NCI-H748 (cell line): ENCODE results near the gene RNASEH2C.
"Not testable (repeated sequence)": the region's sequence is repeated elsewhere in the genome, so short reads cannot be mapped to it uniquely, and the experiment has no call there.

Experiments
- DNase-seq: peaks from one replicate; lab custom pipeline; 2025; ENCODE audit not compliant: unreplicated experiment; lab: John Stamatoyannopoulos, UW

The RNASEH2C gene

DNA sequence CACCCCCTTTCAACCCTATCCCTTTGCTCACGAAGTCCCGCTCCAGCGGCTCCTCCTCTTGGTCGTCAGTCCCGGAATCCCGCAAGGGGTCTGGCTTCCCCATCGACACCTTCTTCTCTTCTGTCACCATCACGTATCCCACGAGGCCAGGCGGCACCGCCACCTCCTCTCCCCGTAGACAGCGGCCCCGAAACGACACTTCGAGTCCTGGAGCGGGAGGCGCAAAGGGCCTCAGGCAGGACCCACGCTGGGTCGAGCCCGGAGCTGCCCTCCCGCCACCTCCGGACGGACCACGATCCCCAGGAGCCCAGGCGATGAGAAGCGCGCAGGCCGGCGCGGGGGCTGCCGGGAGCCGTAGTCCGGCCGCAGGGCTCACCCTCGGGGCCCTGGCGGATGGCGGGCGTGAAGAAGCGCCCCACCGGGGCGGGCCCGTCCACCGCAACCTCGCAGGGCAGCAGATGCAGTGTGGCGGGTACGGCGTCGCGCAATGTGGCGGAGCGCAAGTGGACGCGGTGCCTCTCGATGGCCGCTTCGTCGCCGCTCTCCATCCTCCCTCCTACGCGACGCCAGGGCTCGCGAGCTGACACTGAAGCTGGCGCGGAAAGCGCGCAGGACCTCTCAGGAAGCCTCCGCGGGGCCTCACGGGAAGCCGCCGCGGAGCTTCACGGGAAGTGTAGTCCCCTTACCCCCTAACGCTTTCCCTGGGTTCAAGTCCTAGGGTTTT is at the start of gene RNASEH2C:
Gene RNASEH2C (minus strand): TSS at position 588 of the 724 bp plus-strand sequence. CDS start 40 bp downstream, at position 548.
- DNase-seq = peak; percentile 92

DNA sequence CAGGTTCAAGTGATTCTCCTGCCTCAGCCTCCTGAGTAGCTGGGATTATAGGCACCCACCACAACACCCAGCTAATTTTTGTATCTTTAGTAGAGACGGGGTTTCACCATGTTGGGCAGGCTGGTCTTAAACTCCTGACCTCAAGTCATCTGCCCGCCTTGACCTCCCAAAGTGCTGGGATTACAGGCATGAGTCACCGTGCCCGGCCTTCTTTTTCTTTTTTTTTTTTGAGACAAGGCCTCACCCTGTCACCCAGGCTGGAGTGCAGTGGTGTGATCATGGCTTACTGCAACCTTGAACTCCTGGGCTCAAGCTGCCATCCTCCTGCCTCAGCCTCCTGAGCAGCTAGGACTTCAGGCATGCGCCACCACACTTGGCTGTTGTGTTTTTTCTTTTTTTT is 47.2 kb upstream of the RNASEH2C start:
- DNase-seq = not testable (repeated sequence)

DNA sequence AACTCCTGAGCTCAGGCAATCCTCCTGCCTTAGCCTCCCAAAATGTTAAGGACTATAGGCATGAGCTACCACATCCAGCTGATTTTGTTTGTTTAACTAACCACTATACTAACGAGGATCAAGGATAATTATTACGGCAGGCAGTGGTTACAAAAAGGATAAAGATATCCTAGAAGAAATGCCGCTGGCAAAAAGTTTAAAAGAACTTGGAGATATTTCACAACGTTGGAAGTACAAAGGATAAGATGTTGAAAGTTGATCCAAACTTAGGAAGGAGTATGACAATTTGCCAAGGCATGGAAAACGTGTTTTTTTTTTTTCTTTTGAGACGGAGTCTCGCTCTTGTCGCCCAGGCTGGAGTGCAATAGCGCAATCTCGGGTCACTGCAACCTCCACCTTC is 46.8 kb upstream of the RNASEH2C start:
- DNase-seq = no peak

DNA sequence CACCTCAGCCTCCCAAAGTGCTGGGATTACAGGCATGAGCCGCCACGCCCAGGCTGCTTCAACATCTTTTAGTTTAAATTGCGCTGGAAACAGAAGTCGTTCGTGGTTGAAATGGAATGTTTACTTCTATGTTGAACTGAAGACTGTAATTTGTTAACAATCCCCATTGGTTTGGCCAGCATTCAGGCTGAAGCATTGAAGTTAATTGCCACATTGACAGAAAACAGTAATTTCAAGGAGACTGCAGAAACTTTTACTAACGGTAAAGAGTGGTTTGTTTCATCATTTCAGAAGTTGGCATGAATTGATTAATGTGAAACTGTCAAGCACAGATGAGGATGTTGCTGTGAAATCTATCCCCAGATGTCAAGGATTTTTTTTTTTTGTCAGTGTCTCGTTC is 45.9 kb upstream of the RNASEH2C start:
- DNase-seq = no peak

DNA sequence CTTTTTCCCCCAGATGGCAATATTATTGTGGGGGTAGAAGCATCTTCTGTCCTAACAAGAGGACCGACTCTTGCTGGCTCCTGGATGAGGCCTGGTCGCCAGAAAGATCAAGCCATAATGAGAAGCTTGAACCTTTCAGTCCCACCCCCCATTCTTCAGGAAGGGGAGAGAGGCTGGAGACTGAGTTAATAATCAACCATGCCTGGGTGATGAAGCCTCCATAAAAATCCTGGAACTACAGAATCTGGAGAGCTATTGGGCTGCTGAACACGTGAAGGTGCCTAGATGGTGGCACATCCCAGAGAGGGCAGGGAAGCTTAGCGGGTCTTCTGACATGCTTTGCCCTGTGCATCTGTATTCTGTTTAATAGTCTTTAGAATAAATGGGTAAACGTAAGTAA is 43.8 kb upstream of the RNASEH2C start:
- DNase-seq = no peak

DNA sequence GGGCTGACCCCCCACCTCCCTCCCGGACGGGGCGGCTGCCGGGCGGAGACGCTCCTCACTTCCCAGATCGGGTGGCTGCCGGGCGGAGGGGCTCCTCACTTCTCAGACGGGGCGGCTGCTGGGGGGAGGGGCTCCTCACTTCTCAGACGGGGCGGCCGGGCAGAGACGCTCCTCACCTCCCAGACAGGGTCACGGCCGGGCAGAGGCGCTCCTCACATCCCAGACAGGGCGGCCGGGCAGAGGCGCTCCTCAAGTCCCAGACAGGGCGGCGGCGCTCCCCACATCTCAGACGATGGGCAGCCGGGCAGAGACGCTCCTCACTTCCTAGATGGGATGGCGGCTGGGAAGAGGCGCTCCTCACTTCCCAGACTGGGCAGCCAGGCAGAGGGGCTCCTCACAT is 42.2 kb upstream of the RNASEH2C start:
- DNase-seq = not testable (repeated sequence)

DNA sequence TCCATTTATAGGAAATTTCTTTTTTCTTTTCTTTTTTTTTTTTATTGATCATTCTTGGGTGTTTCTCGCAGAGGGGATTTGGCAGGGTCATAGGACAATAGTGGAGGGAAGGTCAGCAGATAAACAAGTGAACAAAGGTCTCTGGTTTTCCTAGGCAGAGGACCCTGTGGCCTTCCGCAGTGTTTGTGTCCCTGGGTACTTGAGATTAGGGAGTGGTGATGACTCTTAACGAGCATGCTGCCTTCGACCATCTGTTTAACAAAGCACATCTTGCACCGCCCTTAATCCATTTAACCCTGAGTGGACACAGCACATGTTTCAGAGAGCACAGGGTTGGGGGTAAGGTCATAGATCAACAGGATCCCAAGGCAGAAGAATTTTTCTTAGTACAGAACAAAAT is 41.6 kb upstream of the RNASEH2C start:
- DNase-seq = not testable (repeated sequence)

DNA sequence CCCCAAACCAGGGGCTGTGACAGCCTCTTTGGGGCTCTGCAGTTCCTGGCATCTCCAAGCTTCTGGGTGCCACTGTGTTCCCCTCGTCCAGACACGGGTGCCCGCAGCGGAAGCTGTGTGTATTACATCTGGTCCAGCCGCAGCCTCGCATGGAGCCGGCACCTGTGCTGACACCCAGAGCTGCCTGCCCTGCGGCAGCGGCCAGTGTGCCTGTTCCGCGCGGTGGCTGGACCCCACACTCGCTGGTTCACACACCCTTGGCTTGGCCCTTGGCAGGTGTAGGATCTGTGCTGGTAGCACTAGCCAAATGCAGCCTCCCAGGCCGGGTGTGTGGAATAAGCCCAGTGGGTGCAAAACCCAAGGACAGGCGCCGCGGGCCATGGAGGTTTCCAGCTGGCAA is 24.5 kb upstream of the RNASEH2C start:
- no peak for DNase-seq

DNA sequence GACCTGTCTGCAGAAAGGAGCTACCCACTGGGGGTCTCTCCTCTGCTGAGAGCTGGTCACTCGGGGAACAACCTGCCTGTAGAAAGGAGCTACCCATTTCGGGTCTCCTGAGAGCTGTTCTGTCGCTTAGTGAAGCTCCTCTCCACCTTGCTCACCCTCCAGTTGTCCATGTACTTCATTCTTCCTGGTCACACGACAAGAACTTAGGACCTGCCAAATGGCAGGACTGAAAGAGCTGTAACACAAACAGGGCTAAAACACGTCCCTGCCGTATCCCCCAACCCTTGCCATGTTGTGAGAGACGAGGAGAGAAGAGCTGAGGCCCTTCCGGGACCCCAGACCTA is 24.1 kb upstream of the RNASEH2C start:
- DNase-seq = no peak

DNA sequence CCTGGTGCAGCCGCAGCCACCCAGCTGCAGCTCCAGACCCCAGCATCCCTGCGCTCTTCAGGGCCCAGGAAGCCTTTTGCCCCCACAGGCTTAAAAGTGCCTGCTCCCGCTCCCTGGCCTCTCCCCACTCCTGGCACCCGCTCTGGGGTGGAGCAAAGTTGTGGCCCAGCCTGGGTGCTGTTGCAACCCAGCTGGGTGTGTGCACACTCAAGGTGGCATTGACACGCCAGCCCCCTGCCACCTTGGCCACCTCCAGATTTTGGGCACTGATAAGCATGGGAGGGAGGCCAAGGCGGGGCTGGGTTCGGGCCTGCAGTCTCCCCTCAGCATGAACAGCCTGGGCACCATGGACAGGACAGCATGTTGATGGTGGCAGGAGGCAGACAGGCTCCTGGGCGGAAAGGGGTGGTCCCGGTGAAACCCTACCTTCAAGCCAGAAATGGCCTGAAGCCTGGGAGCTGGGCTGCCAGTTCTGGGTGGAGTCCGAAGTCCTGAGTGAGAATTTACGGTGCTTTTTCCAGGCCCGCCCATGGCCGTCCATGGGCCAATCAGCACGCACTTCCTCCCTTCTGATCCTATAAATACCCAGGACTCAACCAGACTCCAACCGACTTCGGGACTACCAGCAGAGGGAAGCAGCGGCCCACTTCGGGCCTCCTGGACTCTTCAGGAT is 23.6 kb upstream of the RNASEH2C start:
- DNase-seq = peak; percentile 63

DNA sequence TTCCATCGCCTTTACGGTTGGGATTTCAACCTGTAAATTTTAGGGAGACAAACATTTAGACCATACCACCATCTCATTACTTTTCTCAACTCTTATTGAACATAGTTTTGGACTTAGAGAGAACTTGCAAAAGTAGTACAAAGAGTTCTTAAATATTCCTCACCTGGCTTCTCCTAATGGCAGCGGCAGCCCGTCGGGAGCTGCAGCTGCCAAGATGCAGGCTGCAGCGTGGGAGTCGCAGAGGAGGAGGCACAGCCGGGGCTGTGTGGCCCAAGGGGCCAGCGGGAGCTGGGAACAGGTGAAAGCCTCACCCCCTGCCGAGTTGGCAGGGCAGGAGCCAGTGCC is 23.1 kb upstream of the RNASEH2C start:
- DNase-seq = no peak

DNA sequence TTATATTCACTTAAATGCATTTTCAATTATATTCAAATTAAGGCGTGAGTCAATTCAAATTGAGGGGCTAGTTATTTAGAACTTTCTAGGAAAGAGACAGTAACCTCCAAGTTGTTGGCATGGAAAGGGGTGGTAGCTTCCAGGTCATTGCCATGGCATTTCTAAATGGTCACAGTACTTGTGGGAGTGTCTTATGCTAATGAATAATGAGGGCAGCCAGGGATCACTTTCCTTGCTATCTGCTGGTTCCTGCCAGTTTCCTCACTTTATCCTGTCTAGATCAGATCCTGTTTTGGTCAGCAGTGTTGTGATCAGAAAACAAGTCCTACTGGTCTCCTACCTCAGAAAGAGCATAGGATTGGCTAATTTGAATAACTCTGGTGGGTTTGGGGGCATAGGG is 21.8 kb upstream of the RNASEH2C start:
- DNase-seq = no peak

DNA sequence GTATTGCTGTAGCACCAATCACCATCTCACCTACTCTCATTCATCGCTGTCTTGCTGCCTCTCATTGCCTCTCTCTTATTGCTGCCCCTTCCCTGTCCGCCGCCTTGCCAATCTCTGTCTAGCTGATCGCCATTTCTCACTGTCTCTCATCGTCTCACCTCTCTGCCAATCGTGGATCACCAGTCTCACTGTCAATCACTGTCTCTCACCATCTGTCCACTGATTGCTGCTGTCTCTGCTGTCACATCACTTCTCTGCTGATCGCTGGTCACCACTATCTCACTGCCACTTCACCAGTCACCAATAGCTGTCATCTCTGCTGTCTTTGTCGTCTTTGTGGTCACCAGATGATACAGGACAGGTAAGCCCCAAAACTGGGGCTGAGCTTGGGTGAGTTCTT is 20.6 kb upstream of the RNASEH2C start:
- DNase-seq = no peak

DNA sequence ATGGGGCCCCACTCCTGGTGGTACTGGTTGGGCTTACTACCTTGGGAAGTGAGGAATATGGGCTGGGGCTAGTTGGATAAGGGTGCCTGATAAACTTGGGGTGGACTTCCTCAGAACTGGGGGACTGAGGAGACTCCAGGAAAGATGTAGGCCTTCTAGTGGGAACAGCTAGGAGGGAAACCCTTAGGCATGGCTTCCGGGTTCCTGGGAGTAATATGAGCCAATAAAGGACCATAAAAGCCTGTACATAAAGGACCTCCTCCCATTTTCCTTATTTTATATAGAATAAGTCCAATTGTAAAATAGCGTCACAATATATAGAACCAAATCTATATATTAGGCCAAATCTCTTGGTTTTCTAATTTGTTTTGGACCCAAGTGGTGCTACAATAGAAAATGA is 18.4 kb upstream of the RNASEH2C start:
- no peak for DNase-seq

DNA sequence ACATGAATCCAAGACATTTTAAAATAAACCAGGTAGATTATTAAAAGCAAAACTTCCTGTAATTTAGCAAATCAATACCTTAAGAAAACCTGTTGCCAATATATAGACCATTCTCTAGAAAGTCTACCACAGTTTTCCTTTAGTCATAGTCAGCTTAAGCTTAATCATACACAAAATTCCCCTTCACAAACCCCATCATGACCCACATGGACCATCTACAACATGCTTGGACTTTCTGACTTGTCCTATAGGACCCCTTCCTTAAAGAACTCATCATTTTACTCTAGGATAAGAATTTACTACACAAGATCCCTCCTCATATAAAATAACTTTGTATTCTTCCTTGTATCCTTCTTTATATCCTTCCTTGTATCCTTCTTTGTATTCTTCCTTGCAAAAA is 16.2 kb upstream of the RNASEH2C start:
- no peak for DNase-seq

DNA sequence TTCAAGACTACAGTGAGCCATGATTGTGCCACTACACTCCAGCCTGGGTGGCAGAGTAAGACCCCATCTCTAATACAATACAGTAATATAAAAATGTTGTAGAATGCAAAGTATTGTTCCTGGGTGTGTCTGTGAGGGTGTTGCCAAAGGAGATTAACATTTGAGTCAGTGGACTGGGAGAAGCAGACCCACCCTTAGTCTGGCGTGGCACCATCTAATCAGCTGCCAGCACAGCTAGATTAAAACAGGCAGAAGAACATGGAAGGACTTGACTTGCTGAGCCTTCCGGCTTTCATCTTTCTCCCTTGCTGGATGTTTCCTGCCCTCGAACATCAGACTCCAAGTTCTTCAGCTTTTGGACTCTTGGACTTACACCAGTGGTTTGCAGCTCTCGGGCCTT is 14.5 kb upstream of the RNASEH2C start:
- not testable (repeated sequence) for DNase-seq

DNA sequence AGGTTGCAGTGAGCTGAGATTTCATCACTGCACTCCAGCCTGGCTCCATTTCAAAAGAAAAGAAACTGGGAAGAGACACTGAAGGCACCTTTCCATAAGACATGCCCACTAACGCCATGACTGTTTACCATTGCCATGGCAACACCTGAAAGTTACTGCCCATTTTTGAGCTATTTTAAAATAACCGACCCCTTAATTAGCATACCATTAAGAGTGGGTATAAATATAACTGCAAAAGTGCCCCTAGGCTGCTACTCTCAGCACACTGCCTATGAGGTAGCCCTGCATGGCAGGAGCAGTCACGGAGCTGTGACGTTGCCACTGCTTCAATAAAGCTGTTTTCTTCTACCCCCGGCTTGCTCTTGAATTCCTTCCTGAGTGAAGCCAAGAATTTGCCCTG is 9.9 kb upstream of the RNASEH2C start:
- peak; percentile 16 for DNase-seq

DNA sequence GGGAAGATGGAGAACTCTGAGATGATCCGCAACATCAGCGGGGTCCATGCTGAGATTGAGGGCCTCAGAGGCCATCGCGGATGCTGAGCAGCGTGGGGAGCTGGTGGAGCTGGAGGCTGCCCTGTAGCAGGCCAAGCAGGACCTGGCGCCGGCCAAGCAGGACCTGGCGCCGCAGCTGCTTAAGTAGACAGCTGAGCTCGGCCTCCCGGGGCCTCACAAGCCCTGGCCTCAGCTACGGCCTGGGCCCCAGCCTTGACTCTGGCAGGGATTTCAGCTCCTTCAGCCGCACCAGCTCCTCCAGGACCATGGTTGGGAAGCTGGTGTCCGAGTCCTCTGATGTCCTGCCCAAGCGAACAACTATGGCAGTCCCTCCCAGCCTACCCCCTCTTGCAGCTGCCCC is 7.3 kb upstream of the RNASEH2C start:
- no peak for DNase-seq

DNA sequence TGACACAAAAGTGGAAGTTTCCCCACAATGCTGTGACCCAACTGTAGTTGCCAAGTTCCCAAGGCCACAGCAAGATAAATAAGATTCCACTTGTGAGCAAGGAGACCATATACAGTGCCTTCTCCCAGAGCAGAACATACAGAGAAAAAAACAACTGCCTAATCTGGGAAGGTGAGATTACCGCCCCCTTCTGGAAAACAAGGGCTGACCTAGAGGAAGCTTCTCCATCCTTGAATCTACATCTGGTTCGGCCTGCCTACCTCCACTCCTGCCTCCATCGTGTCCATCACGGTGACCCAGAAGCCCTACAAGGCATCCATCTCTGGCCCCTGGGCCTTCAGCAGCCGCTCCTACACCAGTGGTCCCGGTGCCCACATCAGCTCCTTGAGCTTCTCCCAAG is 6.1 kb upstream of the RNASEH2C start:
- DNase-seq = no peak

DNA sequence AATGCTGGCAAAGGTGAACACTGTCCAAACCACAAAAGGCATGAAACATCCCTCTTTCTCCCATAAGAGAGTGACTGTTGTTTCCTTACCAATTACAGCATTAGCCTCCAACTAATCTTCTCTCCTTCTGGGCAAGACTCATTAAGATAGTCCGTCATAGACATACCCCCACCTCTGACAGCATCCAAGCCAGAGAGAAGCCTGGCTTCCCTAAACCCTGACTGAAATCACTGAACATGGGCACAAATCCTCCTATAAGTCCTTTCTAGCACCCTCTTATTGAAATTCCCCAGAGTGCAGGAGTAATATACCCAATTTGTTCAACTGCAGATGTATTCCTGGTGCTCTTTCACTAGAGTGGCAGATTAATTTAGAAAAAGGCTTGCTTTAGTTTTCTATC is 1.7 kb upstream of the RNASEH2C start:
- DNase-seq = no peak

DNA sequence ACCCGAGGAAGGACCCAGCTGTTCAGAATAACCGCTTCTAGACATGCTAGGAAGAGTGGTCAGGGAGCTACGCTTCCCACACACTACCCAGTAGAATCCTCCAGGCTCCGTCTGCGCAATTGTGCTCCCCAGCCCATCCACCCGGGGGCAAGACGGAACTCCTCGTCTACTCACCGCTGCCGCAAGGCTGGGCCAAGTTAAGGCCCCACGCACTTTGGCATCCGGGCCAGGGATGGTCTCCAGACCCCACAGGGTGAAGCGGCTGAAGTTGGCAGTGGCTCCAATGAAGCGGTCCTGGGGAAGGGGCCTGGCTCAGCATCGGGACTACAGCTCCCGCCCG is 757 bp downstream of the RNASEH2C start:
- DNase-seq = peak; percentile 52

DNA sequence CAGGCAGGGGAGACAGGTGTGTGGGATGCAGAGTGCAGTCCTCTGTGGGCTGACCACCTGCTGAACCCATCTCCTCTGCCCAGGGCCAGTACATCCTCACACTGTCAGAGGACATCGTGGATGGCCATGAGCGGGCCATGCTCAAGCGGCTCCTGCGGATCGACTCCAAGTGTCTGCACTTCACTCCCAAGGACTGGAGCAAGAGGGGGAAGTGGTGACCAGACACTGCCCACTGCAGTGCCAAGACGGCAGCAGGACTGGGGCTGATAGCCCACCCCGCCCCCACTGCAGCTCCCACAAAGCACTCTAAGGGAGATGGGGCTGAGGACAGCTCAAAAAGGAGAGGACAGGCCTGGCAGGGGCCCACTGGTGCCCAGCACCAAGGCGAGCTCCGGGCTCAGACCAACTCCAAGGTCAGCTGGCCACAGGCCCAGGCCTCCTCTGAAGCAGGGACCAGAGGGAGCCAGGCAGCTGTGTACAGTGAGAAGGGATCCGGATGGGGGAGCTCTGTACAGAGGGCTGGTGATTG is 1.6 kb downstream of the RNASEH2C start:
- no peak for DNase-seq

DNA sequence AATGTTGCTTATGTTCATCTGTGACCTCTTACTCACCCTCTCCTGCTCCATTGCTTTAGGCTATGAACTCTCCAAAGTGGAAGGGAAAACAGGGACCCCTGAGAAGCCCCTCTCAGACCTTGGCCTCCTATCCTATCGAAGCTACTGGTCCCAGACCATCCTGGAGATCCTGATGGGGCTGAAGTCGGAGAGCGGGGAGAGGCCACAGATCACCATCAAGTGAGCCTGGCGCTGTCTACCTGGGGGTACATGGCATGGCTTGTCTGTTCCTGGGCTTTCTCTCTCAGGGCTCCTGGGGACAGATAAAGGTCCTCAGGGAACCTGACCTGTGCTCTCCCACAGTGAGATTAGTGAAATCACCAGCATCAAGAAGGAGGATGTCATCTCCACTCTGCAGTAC is 2.1 kb downstream of the RNASEH2C start:
- DNase-seq = no peak
